Tibial artery (tissue), 4 donors: Measurements from ENCODE around the gene TP53TG5.

Source experiments
- DNase-seq, 2 donors: peaks; one replicate each; pipeline ENCODE4 v3.0.0-alpha.2; 2019
- H3K27ac ChIP-seq, 2 donors: fragments of 200-600 bp; sonication (generic) in 1 of 2; 1 replicate in 1 of 2; 2 replicates in 1 of 2; pipeline ENCODE4 v1.5.1; 2018 to 2019; ENCODE audit warnings: mild to moderate bottlenecking in 1 of 2
- H3K27me3 ChIP-seq, 2 donors: fragments of 200-600 bp; sonication (generic) in 1 of 2; one replicate each; pipeline versions ENCODE4 v1.5.1 to v1.6.0; 2016 to 2019
- H3K36me3 ChIP-seq, 3 donors: fragments of 200-600 bp; sonication (generic) in 2 of 3; one replicate each; pipeline ENCODE4 v1.5.1; 2016 to 2019; ENCODE audit warnings: mild to moderate bottlenecking in 2 of 3
- H3K4me1 ChIP-seq, 4 donors: fragments of 200-600 bp; sonication (generic) in 2 of 4; 1 replicate in 3 of 4; 2 replicates in 1 of 4; pipeline ENCODE4 v1.5.1; 2016 to 2019
- H3K4me3 ChIP-seq, 2 donors: fragments of 200-600 bp; sonication (generic) in 1 of 2; 1 replicate in 1 of 2; 2 replicates in 1 of 2; pipeline ENCODE4 v1.5.1; 2018 to 2019; ENCODE audit warnings: mild to moderate bottlenecking in 2 of 2
- H3K9me3 ChIP-seq, 3 donors: fragments of 200-600 bp; sonication (generic) in 1 of 3; one replicate each; pipeline ENCODE4 v1.5.1; 2016 to 2019
- intact Hi-C: fragments of 100-400 bp; cut with DNase I; formaldehyde crosslinking; loops from one replicate; pipeline ENCODE4 v1.15.0; 2023; ENCODE audit warnings: low total_unique reads
- TF ChIP-seq, protein P1 (sequence below), 2 experiments: fragments of 200-600 bp in 1 of 2; fragments of 450-650 bp in 1 of 2; IDR thresholded peaks; one replicate each; pipeline ENCODE4 v1.5.1; 2017 to 2019; ENCODE audit warnings: antibody characterized with exemption in 2 of 2, mild to moderate bottlenecking in 1 of 2, moderate library complexity in 1 of 2

TP53TG5 gene

GRCh38 chr20:45373353-45374100 is 4.6 kb downstream of the TP53TG5 start:
- no peaks in the 10 kb centered on the region for H3K9me3 ChIP-seq
- peak; percentile 89 to 96 for DNase-seq
- peak overlapping the region; percentile 87 to 94 for H3K27ac ChIP-seq
- no peaks in the 10 kb centered on the region for H3K27me3 ChIP-seq
- H3K36me3 ChIP-seq: peaks cover 3 to 5% (median 3%) of the 10 kb centered on the region in 3 donors
- peaks cover 0 to 36% (median 14%) of the 10 kb centered on the region in 4 donors for H3K4me1 ChIP-seq
- TF ChIP-seq, protein P1, sequence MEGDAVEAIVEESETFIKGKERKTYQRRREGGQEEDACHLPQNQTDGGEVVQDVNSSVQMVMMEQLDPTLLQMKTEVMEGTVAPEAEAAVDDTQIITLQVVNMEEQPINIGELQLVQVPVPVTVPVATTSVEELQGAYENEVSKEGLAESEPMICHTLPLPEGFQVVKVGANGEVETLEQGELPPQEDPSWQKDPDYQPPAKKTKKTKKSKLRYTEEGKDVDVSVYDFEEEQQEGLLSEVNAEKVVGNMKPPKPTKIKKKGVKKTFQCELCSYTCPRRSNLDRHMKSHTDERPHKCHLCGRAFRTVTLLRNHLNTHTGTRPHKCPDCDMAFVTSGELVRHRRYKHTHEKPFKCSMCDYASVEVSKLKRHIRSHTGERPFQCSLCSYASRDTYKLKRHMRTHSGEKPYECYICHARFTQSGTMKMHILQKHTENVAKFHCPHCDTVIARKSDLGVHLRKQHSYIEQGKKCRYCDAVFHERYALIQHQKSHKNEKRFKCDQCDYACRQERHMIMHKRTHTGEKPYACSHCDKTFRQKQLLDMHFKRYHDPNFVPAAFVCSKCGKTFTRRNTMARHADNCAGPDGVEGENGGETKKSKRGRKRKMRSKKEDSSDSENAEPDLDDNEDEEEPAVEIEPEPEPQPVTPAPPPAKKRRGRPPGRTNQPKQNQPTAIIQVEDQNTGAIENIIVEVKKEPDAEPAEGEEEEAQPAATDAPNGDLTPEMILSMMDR (IDR thresholded peaks at IDR 0.05): peak; percentile 84 to 94
- peak overlapping the region; percentile 51 to 61 for H3K4me3 ChIP-seq
- intact Hi-C loops: loop anchor here (2.0 to 5.0 kb wide), 3 partner anchors 34 to 61 kb away; partner anchors contain the start of gene DBNDD2

- intact Hi-C loops: loop anchor here (2.0 to 5.0 kb wide), 3 partner anchors 35 to 62 kb away; partner anchors contain the start of gene DBNDD2
- DNase-seq: peak; percentile 54 to 92
- Histone ChIP-seq H3K27me3 (no peaks in the 10 kb centered on the region), H3K36me3 (peaks cover 10 to 11% (median 10%) of the 10 kb centered on the region in 3 donors), H3K4me3 (peak overlapping the region; percentile 51 to 61), H3K27ac (peak overlapping the region; percentile 87 to 94), H3K4me1 (peaks cover 0 to 36% (median 14%) of the 10 kb centered on the region in 4 donors), H3K9me3 (no peaks in the 10 kb centered on the region)
- TF ChIP-seq, protein P1 (IDR thresholded peaks at IDR 0.05): no peak
Observed at GRCh38 chr20:45372646-45373352, 5.3 kb downstream of the TP53TG5 start.

DNA sequence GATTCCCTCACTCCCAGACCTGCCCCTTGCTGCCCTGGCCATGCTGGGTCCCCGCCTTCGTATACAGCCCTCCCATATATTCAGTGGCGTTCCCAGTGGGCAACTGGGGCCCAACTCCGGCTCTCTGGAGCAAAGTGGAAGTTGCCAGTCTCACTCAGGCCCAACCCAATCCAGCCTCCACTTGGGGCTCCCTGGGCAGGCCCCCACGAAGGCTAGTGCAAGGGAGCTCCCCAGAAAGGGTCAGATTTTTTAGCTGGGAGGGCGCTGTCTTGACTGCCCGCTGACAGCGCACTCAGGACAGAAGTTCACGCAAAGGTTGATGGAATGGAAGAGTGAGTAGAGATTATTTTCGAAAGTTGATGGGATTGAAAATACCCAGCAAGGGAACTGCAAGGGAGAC is 5.9 kb downstream of the TP53TG5 start:
- Histone ChIP-seq H3K4me1 (peaks cover 0 to 36% (median 14%) of the 10 kb centered on the region in 4 donors), H3K36me3 (peaks cover 15 to 16% (median 16%) of the 10 kb centered on the region in 3 donors), H3K27ac (peak overlapping the region; percentile 87 to 94), H3K4me3 (peak overlapping the region; percentile 51 to 61), H3K27me3 (no peaks in the 10 kb centered on the region), H3K9me3 (no peaks in the 10 kb centered on the region)
- TF ChIP-seq, protein P1 (IDR thresholded peaks at IDR 0.05): no peak
- no peak for DNase-seq
- intact Hi-C loops: loop anchor here (2.0 to 5.0 kb wide), 3 partner anchors 35 to 63 kb away; partner anchors contain the start of gene DBNDD2

DNA sequence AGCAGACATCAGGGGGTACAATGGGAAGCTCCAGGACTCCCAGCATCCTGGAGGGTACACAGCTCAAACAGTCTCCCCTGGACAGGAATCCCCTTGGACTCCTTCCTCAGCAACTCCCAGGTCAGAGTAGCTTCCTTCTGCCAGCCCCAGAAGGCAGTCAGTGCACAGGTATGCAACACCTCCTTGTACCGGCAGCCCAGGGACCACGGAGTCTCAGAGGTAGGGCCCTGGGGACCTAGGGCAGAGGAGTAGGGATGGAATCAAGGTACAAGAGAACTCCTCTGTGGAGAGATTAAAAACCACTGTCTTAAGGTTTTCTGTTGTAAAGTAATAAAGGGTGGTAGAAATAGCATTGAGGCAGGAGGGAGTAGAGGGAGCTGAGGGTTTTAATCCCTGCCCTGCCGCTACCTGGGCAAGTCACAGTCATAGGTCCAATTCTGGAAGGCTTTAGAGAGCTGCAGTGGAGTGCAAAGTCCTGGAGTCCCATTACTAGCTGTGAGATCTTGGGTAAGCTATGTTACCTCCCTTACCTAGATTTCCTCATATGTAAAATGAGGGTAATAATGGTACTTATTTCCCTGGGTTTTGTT is 7.5 kb downstream of the TP53TG5 start:
- TF ChIP-seq, protein P1 (IDR thresholded peaks at IDR 0.05): no peak
- DNase-seq: no peak
- Histone ChIP-seq H3K4me3 (no peak overlapping the region), H3K27me3 (no peaks in the 10 kb centered on the region), H3K36me3 (peaks cover 25 to 32% (median 30%) of the 10 kb centered on the region in 3 donors), H3K4me1 (peaks cover 0 to 33% (median 14%) of the 10 kb centered on the region in 4 donors), H3K27ac (peak overlapping the region in 1 of 2 donors; percentile 94), H3K9me3 (no peaks in the 10 kb centered on the region)
- intact Hi-C loops: loop anchor here (5.0 kb wide), 2 partner anchors 37 to 48 kb away; partner anchors contain the start of gene DBNDD2

GRCh38 chr20:45368221-45368980 is 9.7 kb downstream of the TP53TG5 start:
- DNase-seq: no peak
- intact Hi-C loops: loop anchor here (10.0 kb wide), 1 partner anchor 484 kb away; the partner anchor contains the start of gene YWHAB
- TF ChIP-seq, protein P1 (IDR thresholded peaks at IDR 0.05): no peak
- Histone ChIP-seq H3K36me3 (peaks cover 28 to 37% (median 36%) of the 10 kb centered on the region in 3 donors), H3K27me3 (no peaks in the 10 kb centered on the region), H3K9me3 (no peaks in the 10 kb centered on the region), H3K4me1 (peaks cover 0 to 30% (median 21%) of the 10 kb centered on the region in 4 donors), H3K27ac (no peak overlapping the region), H3K4me3 (no peak overlapping the region)
